ENCODE results near the gene GRB14.
A peak's percentile ranks its signal among the peaks of the same experiment; 100 is the strongest.

The GRB14 gene

GRCh38 chr2:164620873-164621763 is at the start of gene GRB14:
Gene GRB14 (minus strand): TSS chr2:164621482. CDS start chr2:164621309, 173 bp downstream.
- TF ChIP-seq CTCF (IDR thresholded peaks at IDR 0.05; ENCODE audit: extremely low read depth, missing control alignments), result no peak
- peak; percentile 28 for DNase-seq (ENCODE audit: low spot score)

- no peak for TF ChIP-seq CTCF (IDR thresholded peaks at IDR 0.05; ENCODE audit: extremely low read depth, missing control alignments)
- no peak for DNase-seq (ENCODE audit: low spot score)
Observed at GRCh38 chr2:164669291-164669690, 48.0 kb upstream of the GRB14 start.

- no peak for TF ChIP-seq CTCF (IDR thresholded peaks at IDR 0.05; ENCODE audit: extremely low read depth, missing control alignments)
- DNase-seq (ENCODE audit: low spot score), result no peak
Observed at GRCh38 chr2:164667566-164667965, 46.3 kb upstream of the GRB14 start.

GRCh38 chr2:164664070-164664469 is 42.8 kb upstream of the GRB14 start:
- no peak for TF ChIP-seq CTCF (IDR thresholded peaks at IDR 0.05; ENCODE audit: extremely low read depth, missing control alignments)
- DNase-seq (ENCODE audit: low spot score), result no peak

- TF ChIP-seq CTCF (IDR thresholded peaks at IDR 0.05; ENCODE audit: extremely low read depth, missing control alignments), result no peak
- no peak for DNase-seq (ENCODE audit: low spot score)
Observed at GRCh38 chr2:164662868-164663631, 41.8 kb upstream of the GRB14 start.

GRCh38 chr2:164662066-164662465 is 40.8 kb upstream of the GRB14 start:
- no peak for DNase-seq (ENCODE audit: low spot score)
- TF ChIP-seq CTCF (IDR thresholded peaks at IDR 0.05; ENCODE audit: extremely low read depth, missing control alignments), result no peak

GRCh38 chr2:164661349-164661748 is 40.1 kb upstream of the GRB14 start:
- no peak for TF ChIP-seq CTCF (IDR thresholded peaks at IDR 0.05; ENCODE audit: extremely low read depth, missing control alignments)
- DNase-seq (ENCODE audit: low spot score), result no peak

Measured in GM20000 (cell line).